ENCODE data around the gene MRPL21.

- TF ChIP-seq POLR2AphosphoS5 (IDR thresholded peaks at IDR 0.05; ENCODE audit: insufficient read depth in 1 of 2, low read depth in 1 of 2) (no peak), CTCF (IDR thresholded peaks at IDR 0.05) (no peak), POLR2A (IDR thresholded peaks at IDR 0.05) (no peak)
Measured at GRCh38 chr11:68925611-68926010, 22.0 kb upstream of the MRPL21 start.

Measured in vagina (tissue), 2 donors.